ENCODE results near the gene PACRG. TPM values are rescaled to one million over a fixed set of nuclear protein-coding genes. Genes with fewer than 3 reads are reported as not detected.

The PACRG gene
- total RNA-seq, 1 experiment from 2014 or later: 0.26 TPM

DNA sequence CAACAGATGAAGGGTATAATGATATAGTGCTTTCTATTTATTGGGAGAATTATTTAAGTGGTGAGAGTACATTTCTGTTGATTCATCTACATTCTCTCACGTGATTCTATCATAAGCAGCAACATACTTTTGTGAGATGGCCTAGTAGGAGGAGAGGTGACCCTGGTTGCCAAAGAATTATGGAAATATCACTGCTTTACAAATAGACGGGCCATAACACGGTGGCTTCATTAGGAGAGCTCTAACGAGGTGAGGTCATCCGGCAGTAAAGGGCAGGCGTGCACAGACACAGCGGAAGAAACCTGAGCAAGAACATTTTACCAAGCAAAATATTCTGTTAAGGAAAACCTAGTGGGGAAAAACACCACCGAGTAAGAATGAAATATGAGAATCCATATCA lies 349.4 kb downstream of the PACRG start:
- Histone ChIP-seq H3K4me2 (ENCODE audit: insufficient read depth, insufficient read length, low read length) (no peak overlapping the region), H2BK20ac (ENCODE audit: low read depth, low read length, poor library complexity, severe bottlenecking) (no peak overlapping the region), H3K23me2 (ENCODE audit: insufficient read length, low read depth, low read length, poor library complexity, severe bottlenecking) (no peaks in the 10 kb centered on the region), H2AFZ (ENCODE audit: low read length) (no peak overlapping the region), H3K27ac (ENCODE audit: insufficient read length, low read depth, low read length) (no peak overlapping the region), H3K23ac (ENCODE audit: insufficient read length, low read depth, low read length) (no peak overlapping the region), H3K79me2 (ENCODE audit: insufficient read depth, low read length) (no peaks in the 10 kb centered on the region), H2BK12ac (ENCODE audit: insufficient read length, low read depth, low read length) (no peak overlapping the region), H2BK120ac (ENCODE audit: low read depth, low read length, poor library complexity, severe bottlenecking) (no peak overlapping the region), H4K91ac (ENCODE audit: insufficient read length, low read depth, low read length) (no peak overlapping the region), H2AK5ac (ENCODE audit: insufficient read length, low read length) (no peak overlapping the region), H4K8ac (replicated peaks; ENCODE audit: insufficient read length, low read depth, low read length) (no peak overlapping the region), H4K5ac (ENCODE audit: insufficient read length, low read depth, low read length) (no peak overlapping the region), H2BK5ac (ENCODE audit: insufficient read length, low read length) (no peak overlapping the region), H2BK15ac (ENCODE audit: low read depth, low read length) (no peak overlapping the region), H3K14ac (ENCODE audit: insufficient read depth, low read length) (no peak overlapping the region), H4K20me1 (ENCODE audit: control insufficient read depth, insufficient read depth, insufficient read length) (no peaks in the 10 kb centered on the region), H3K27me3 (ENCODE audit: insufficient read depth, low read length) (no peaks in the 10 kb centered on the region), H3K9ac (ENCODE audit: extremely low read depth, insufficient read length, low read length) (no peak overlapping the region), H3K18ac (ENCODE audit: insufficient read length, low read depth, low read length) (no peak overlapping the region), H3K79me1 (ENCODE audit: insufficient read depth, low read depth, low read length, poor library complexity, severe bottlenecking) (no peaks in the 10 kb centered on the region), H3K56ac (ENCODE audit: insufficient read length, low read depth, low read length) (no peak overlapping the region), H3T11ph (ENCODE audit: low read length) (no peak overlapping the region), H3K4me1 (ENCODE audit: insufficient read depth, low read length) (no peaks in the 10 kb centered on the region), H3K9me3 (ENCODE audit: control insufficient read depth, low read depth, low read length) (no peaks in the 10 kb centered on the region), H3K4ac (ENCODE audit: low read depth, low read length) (no peak overlapping the region)
- TF ChIP-seq, protein P1, sequence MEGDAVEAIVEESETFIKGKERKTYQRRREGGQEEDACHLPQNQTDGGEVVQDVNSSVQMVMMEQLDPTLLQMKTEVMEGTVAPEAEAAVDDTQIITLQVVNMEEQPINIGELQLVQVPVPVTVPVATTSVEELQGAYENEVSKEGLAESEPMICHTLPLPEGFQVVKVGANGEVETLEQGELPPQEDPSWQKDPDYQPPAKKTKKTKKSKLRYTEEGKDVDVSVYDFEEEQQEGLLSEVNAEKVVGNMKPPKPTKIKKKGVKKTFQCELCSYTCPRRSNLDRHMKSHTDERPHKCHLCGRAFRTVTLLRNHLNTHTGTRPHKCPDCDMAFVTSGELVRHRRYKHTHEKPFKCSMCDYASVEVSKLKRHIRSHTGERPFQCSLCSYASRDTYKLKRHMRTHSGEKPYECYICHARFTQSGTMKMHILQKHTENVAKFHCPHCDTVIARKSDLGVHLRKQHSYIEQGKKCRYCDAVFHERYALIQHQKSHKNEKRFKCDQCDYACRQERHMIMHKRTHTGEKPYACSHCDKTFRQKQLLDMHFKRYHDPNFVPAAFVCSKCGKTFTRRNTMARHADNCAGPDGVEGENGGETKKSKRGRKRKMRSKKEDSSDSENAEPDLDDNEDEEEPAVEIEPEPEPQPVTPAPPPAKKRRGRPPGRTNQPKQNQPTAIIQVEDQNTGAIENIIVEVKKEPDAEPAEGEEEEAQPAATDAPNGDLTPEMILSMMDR (conservative IDR thresholded peaks at IDR 0.05): no peak
- DNase-seq: no peak
- Mint-ChIP-seq H3K36me3 (ENCODE audit: insufficient read depth in 1 of 3, low read depth in 3 of 3) (no peaks in the 10 kb centered on the region), H3K4me3 (no peak overlapping the region), H3K4me1 (peaks cover 5 to 6% of the 10 kb centered on the region in 2 experiments; a peak in 3 of 4 replicates), H3K27me3 (ENCODE audit: low read depth) (no peaks in the 10 kb centered on the region), H3K27ac (no peak overlapping the region), H3K9me3 (no peaks in the 10 kb centered on the region)
- WGBS (ENCODE audit: extremely low coverage, insufficient read length, low lambda C conversion rate): no CpG with 5 or more reads among the region's 8 CpGs
